GM12874 (cell line): ENCODE data around the gene RAB9B.

ENCODE experiments used
- CTCF ChIP-seq: IDR thresholded peaks from 2 replicates; pipeline ENCODE4 v1.5.1; 2011; ENCODE audit warnings: low read depth, mild to moderate bottlenecking, control low read depth, low read length, moderate library complexity; ENCODE audit not compliant: insufficient read depth

Gene RAB9B

GRCh38 chrX:103828529-103828928 lies 3.5 kb downstream of the RAB9B start:
- TF ChIP-seq CTCF = no peak

- no peak for TF ChIP-seq CTCF
Measured at GRCh38 chrX:103825881-103826280, 6.2 kb downstream of the RAB9B start.

GRCh38 chrX:103823591-103823990 lies 8.5 kb downstream of the RAB9B start:
- TF ChIP-seq CTCF = no peak

GRCh38 chrX:103818842-103819619 lies 13.0 kb downstream of the RAB9B start:
- TF ChIP-seq CTCF = no peak

- no peak; the same call in 1 of the 2 replicates for TF ChIP-seq CTCF
Measured at GRCh38 chrX:103817502-103817901, 14.6 kb downstream of the RAB9B start.

GRCh38 chrX:103811858-103812257 lies 20.2 kb downstream of the RAB9B start:
- no peak for TF ChIP-seq CTCF

- TF ChIP-seq CTCF = no peak
Measured at GRCh38 chrX:103806862-103807474, 25.1 kb downstream of the RAB9B start.
